HG02759 (cell line): ENCODE measurements around the gene STK25.
"Not testable (repeated sequence)": the region's sequence is repeated elsewhere in the genome, so short reads cannot be mapped to it uniquely, and the experiment has no call there.

Source experiments
- ATAC-seq: cut with Tn5 transposase; IDR thresholded peaks from one replicate; pipeline ENCODE4 v1.9.1; 2021; ENCODE audit warnings: mild to moderate bottlenecking, moderate library complexity; ENCODE audit not compliant: unreplicated experiment

The STK25 gene

GRCh38 chr2:241469746-241470145 is 38.6 kb downstream of the STK25 start:
- no peak for ATAC-seq

- no peak for ATAC-seq
Observed at GRCh38 chr2:241468476-241468781, 40.0 kb downstream of the STK25 start.

- no peak for ATAC-seq
Observed at GRCh38 chr2:241467777-241468475, 40.5 kb downstream of the STK25 start.

GRCh38 chr2:241466230-241466629 is 42.2 kb downstream of the STK25 start:
- ATAC-seq = no peak

GRCh38 chr2:241465543-241465942 is 42.8 kb downstream of the STK25 start:
- ATAC-seq = no peak

GRCh38 chr2:241463276-241464135 is 44.9 kb downstream of the STK25 start:
- ATAC-seq = no peak

- ATAC-seq = no peak
Observed at GRCh38 chr2:241461693-241462677, 46.4 kb downstream of the STK25 start.

- no peak for ATAC-seq
Observed at GRCh38 chr2:241460631-241461030, 47.8 kb downstream of the STK25 start.

GRCh38 chr2:241459520-241459919 is 48.9 kb downstream of the STK25 start:
- no peak for ATAC-seq

- no peak for ATAC-seq
Observed at GRCh38 chr2:241458687-241459086, 49.7 kb downstream of the STK25 start.

GRCh38 chr2:241456546-241456945 is 51.8 kb downstream of the STK25 start:
- no peak for ATAC-seq

GRCh38 chr2:241454837-241455485 is 53.4 kb downstream of the STK25 start:
- no peak for ATAC-seq

GRCh38 chr2:241453919-241454318 is 54.5 kb downstream of the STK25 start:
- ATAC-seq = not testable (repeated sequence)

GRCh38 chr2:241451840-241452506 is 56.4 kb downstream of the STK25 start:
- no peak for ATAC-seq

GRCh38 chr2:241450092-241450491 is 58.3 kb downstream of the STK25 start:
- not testable (repeated sequence) for ATAC-seq

- ATAC-seq = no peak
Observed at GRCh38 chr2:241445426-241445825, 63.0 kb downstream of the STK25 start.

GRCh38 chr2:241443486-241444223 is 64.7 kb downstream of the STK25 start:
- peak; percentile 39 for ATAC-seq
